HEK293 (cell line): ENCODE data around the gene PLEKHA5.
A peak's percentile ranks its signal among the peaks of the same experiment; 100 is the strongest.

Experiments used
- CTCF ChIA-PET: fragments of 350-600 bp; formaldehyde crosslinking; extraction: SDS; loops from one replicate; lab custom pipeline; 2021; ENCODE audit warnings: antibody characterized with exemption; lab: Yijun Ruan, JAX
- POLR2A ChIA-PET: fragments of 300-600 bp; formaldehyde crosslinking; extraction: SDS; loops from one replicate; lab custom pipeline; 2020; ENCODE audit warnings: antibody characterized with exemption, inconsistent platforms; lab: Yijun Ruan, JAX
- H3K27ac ChIP-seq: fragments of 200-500 bp; sonication (Bioruptor generic); 2 replicates; pipeline ENCODE4 v1.5.1; 2014; ENCODE audit warnings: low read depth, low read length, control low read depth, inconsistent platforms; ENCODE audit errors: extremely low read depth
- H3K36me3 ChIP-seq, 2 experiments: fragments of 200-500 bp in 1 of 2; sonication (Bioruptor generic) in 1 of 2; 1 replicate in 1 of 2; 2 replicates in 1 of 2; pipeline ENCODE4 v1.5.1; 2014 to 2017; ENCODE audit warnings: inconsistent platforms in 2 of 2, low read length in 2 of 2; ENCODE audit not compliant: control insufficient read depth in 2 of 2, insufficient read depth in 1 of 2
- H3K4me1 ChIP-seq: fragments of 200-500 bp; sonication (Bioruptor generic); 2 replicates; pipeline ENCODE4 v1.5.1; 2014; ENCODE audit warnings: mild to moderate bottlenecking, low read length, inconsistent platforms; ENCODE audit not compliant: control insufficient read depth, insufficient read depth
- H3K4me3 ChIP-seq: 2 replicates; pipeline ENCODE4 v1.5.1; 2011; ENCODE audit warnings: low read depth, mild to moderate bottlenecking, control low read depth, low read length, moderate library complexity
- H3K9me3 ChIP-seq: fragments of 200-500 bp; sonication (Bioruptor generic); 2 replicates; pipeline ENCODE4 v1.5.1; 2014; ENCODE audit warnings: low read depth, low read length, inconsistent platforms; ENCODE audit not compliant: control insufficient read depth, insufficient read depth
- FEZF1 ChIP-seq: fragments of 450-650 bp; formaldehyde crosslinking; IDR thresholded peaks from 2 replicates; pipeline ENCODE4 v1.5.1; 2016; ENCODE audit warnings: missing biosample characterization, missing genetic modification characterization
- MYNN ChIP-seq: fragments of 450-650 bp; formaldehyde crosslinking; IDR thresholded peaks from 2 replicates; pipeline ENCODE4 v1.5.1; 2016; ENCODE audit warnings: missing biosample characterization, missing genetic modification characterization, borderline replicate concordance
- OVOL3 ChIP-seq: fragments of 450-650 bp; formaldehyde crosslinking; IDR thresholded peaks from 2 replicates; pipeline ENCODE4 v1.5.1; 2016; ENCODE audit warnings: missing biosample characterization, missing genetic modification characterization
- PRDM1 ChIP-seq: fragments of 450-650 bp; formaldehyde crosslinking; IDR thresholded peaks from 2 replicates; pipeline ENCODE4; 2016; ENCODE audit warnings: missing biosample characterization, missing genetic modification characterization
- YY1 ChIP-seq: fragments of 450-650 bp; formaldehyde crosslinking; IDR thresholded peaks from 2 replicates; pipeline ENCODE4 v1.5.1; 2018; ENCODE audit warnings: missing biosample characterization, missing genetic modification characterization
- ZBTB44 ChIP-seq: fragments of 450-650 bp; IDR thresholded peaks from 2 replicates; pipeline ENCODE4 v1.5.1; 2018; ENCODE audit warnings: missing biosample characterization, mild to moderate bottlenecking, missing genetic modification characterization
- ZFP41 ChIP-seq: fragments of 450-650 bp; formaldehyde crosslinking; IDR thresholded peaks from 2 replicates; pipeline ENCODE4 v1.5.1; 2016; ENCODE audit warnings: missing biosample characterization, missing genetic modification characterization, borderline replicate concordance
- ZNF114 ChIP-seq: fragments of 450-650 bp; formaldehyde crosslinking; IDR thresholded peaks from 2 replicates; pipeline ENCODE4 v1.5.0; 2017; ENCODE audit warnings: missing biosample characterization, missing genetic modification characterization
- ZNF155 ChIP-seq: fragments of 450-650 bp; formaldehyde crosslinking; IDR thresholded peaks from 2 replicates; pipeline ENCODE4 v1.5.1; 2016; ENCODE audit warnings: missing biosample characterization, missing genetic modification characterization
- ZNF184 ChIP-seq: fragments of 450-650 bp; IDR thresholded peaks from 2 replicates; pipeline ENCODE4 v1.5.1; 2018; ENCODE audit warnings: missing biosample characterization, mild to moderate bottlenecking, missing genetic modification characterization
- ZNF19 ChIP-seq: fragments of 450-650 bp; formaldehyde crosslinking; IDR thresholded peaks from 2 replicates; pipeline ENCODE4; 2016; ENCODE audit warnings: missing biosample characterization, missing genetic modification characterization, low read depth
- ZNF239 ChIP-seq: fragments of 450-650 bp; formaldehyde crosslinking; IDR thresholded peaks from 2 replicates; pipeline ENCODE4 v1.5.1; 2016; ENCODE audit warnings: missing biosample characterization, missing genetic modification characterization
- ZNF248 ChIP-seq: fragments of 450-650 bp; formaldehyde crosslinking; IDR thresholded peaks from 2 replicates; pipeline ENCODE4 v1.5.1; 2017; ENCODE audit warnings: missing biosample characterization, missing genetic modification characterization
- ZNF48 ChIP-seq: fragments of 450-650 bp; formaldehyde crosslinking; IDR thresholded peaks from 2 replicates; pipeline ENCODE4 v1.5.1; 2016; ENCODE audit warnings: missing biosample characterization, missing genetic modification characterization
- ZNF501 ChIP-seq: fragments of 450-650 bp; formaldehyde crosslinking; IDR thresholded peaks from 2 replicates; pipeline ENCODE4 v1.5.1; 2016; ENCODE audit warnings: missing biosample characterization, missing genetic modification characterization
- ZNF514 ChIP-seq: fragments of 450-650 bp; formaldehyde crosslinking; IDR thresholded peaks from 2 replicates; pipeline ENCODE4 v1.5.1; 2016; ENCODE audit warnings: missing biosample characterization, missing genetic modification characterization
- ZNF530 ChIP-seq: fragments of 450-650 bp; formaldehyde crosslinking; IDR thresholded peaks from 2 replicates; pipeline ENCODE4 v1.5.1; 2016; ENCODE audit warnings: low read depth, missing biosample characterization, missing genetic modification characterization
- ZNF629 ChIP-seq: fragments of 450-650 bp; formaldehyde crosslinking; IDR thresholded peaks from 2 replicates; pipeline ENCODE4 v1.5.1; 2017; ENCODE audit warnings: missing biosample characterization, missing genetic modification characterization
- ZNF654 ChIP-seq: fragments of 450-650 bp; formaldehyde crosslinking; IDR thresholded peaks from 2 replicates; pipeline ENCODE4 v1.5.1; 2016; ENCODE audit warnings: low read depth, missing biosample characterization, missing genetic modification characterization
- ZNF785 ChIP-seq: fragments of 450-650 bp; formaldehyde crosslinking; IDR thresholded peaks from 2 replicates; pipeline ENCODE4 v1.5.1; 2016; ENCODE audit warnings: missing biosample characterization, missing genetic modification characterization
- ZNF792 ChIP-seq: fragments of 450-650 bp; formaldehyde crosslinking; IDR thresholded peaks from 2 replicates; pipeline ENCODE4 v1.5.1; 2016; ENCODE audit warnings: missing biosample characterization, missing genetic modification characterization
- TF ChIP-seq, protein P1 (sequence below): fragments of 450-650 bp; formaldehyde crosslinking; IDR thresholded peaks from 2 replicates; pipeline ENCODE4 v1.5.1; 2016; ENCODE audit warnings: missing biosample characterization, missing genetic modification characterization

PLEKHA5 gene

GRCh38 chr12:19285793-19286448 lies 156.4 kb downstream of the PLEKHA5 start:
- H3K4me3 ChIP-seq, result no peak overlapping the region
- H3K27ac ChIP-seq, result no peak overlapping the region
- peaks cover 8 to 16% of the 10 kb centered on the region in 2 experiments; a peak in 2 of 3 replicates for H3K36me3 ChIP-seq
- CTCF ChIA-PET, result interaction anchor here (0.7 kb wide), 2 partner anchors 95 to 106 kb away, joined by 4 to 5 read pairs; no protein-coding TSS in a partner anchor
- no peaks in the 10 kb centered on the region for H3K9me3 ChIP-seq
- POLR2A ChIA-PET, result no interaction called here
- peak; percentile 28; the same call in 1 of the 2 replicates for TF ChIP-seq PRDM1 (tag by site-specific recombination)
- no peak for TF ChIP-seq ZNF248 (tag by site-specific recombination)
- no peak for TF ChIP-seq ZNF530 (tag by site-specific recombination)
- TF ChIP-seq, protein P1, sequence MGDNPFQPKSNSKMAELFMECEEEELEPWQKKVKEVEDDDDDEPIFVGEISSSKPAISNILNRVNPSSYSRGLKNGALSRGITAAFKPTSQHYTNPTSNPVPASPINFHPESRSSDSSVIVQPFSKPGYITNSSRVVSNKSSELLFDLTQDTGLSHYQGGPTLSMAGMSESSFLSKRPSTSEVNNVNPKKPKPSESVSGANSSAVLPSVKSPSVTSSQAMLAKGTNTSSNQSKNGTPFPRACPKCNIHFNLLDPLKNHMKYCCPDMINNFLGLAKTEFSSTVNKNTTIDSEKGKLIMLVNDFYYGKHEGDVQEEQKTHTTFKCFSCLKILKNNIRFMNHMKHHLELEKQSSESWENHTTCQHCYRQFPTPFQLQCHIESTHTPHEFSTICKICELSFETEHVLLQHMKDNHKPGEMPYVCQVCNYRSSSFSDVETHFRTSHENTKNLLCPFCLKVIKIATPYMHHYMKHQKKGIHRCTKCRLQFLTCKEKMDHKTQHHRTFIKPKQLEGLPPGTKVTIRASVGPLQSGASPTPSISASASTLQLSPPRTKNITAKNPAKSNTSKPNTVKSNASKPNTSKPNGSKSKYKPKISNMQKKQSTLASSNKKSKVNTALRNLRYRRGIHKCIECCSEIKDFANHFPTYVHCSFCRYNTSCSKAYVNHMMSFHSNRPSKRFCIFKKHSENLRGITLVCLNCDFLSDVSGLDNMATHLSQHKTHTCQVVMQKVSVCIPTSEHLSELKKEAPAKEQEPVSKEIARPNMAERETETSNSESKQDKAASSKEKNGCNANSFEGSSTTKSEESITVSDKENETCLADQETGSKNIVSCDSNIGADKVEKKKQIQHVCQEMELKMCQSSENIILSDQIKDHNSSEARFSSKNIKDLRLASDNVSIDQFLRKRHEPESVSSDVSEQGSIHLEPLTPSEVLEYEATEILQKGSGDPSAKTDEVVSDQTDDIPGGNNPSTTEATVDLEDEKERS, result no peak
- no peak for TF ChIP-seq ZNF514 (tag by site-specific recombination)
- H3K4me1 ChIP-seq, result no peaks in the 10 kb centered on the region

GRCh38 chr12:19287302-19287701 lies 157.8 kb downstream of the PLEKHA5 start:
- H3K27ac ChIP-seq, result no peak overlapping the region
- H3K4me1 ChIP-seq, result no peaks in the 10 kb centered on the region
- CTCF ChIA-PET, result interaction anchor here (0.7 to 2.9 kb wide), 3 partner anchors 10 to 857 kb away, joined by 6 to 22 read pairs (median 6); no protein-coding TSS in a partner anchor
- no peaks in the 10 kb centered on the region for H3K9me3 ChIP-seq
- POLR2A ChIA-PET, result no interaction called here
- no peak for TF ChIP-seq ZNF792 (tag by site-specific recombination)
- TF ChIP-seq ZNF114 (tag by site-specific recombination), result no peak
- no peak for TF ChIP-seq ZNF155 (tag by site-specific recombination)
- no peak for TF ChIP-seq YY1
- no peak for TF ChIP-seq ZNF654
- TF ChIP-seq ZNF48 (tag by site-specific recombination), result no peak
- no peak for TF ChIP-seq ZNF184 (tag by site-specific recombination)
- TF ChIP-seq ZFP41 (tag by site-specific recombination), result no peak
- TF ChIP-seq ZNF501 (tag by site-specific recombination), result no peak
- TF ChIP-seq OVOL3, result no peak
- TF ChIP-seq ZNF785 (tag by site-specific recombination), result no peak
- TF ChIP-seq MYNN (tag by site-specific recombination), result no peak
- no peak for TF ChIP-seq ZNF239 (tag by site-specific recombination)
- no peak for TF ChIP-seq ZNF629 (tag by site-specific recombination)
- no peak for TF ChIP-seq ZBTB44 (tag by site-specific recombination)
- TF ChIP-seq FEZF1, result no peak
- no peak for TF ChIP-seq ZNF19 (tag by site-specific recombination)
- TF ChIP-seq, all 188 proteins: peak for 0
- Histone ChIP-seq H3K4me3 (no peak overlapping the region), H3K36me3 (peaks cover 5 to 18% of the 10 kb centered on the region in 2 experiments; a peak in 2 of 3 replicates)
